IPS-18c (cell line): ENCODE measurements around the gene DYNC1I1.

Experiments used
- H3K4me3 ChIP-seq: 2 replicates; pipeline ENCODE4 v1.7.0; 2013; ENCODE audit warnings: low read depth, mild to moderate bottlenecking, low read length, moderate library complexity; ENCODE audit not compliant: insufficient read depth
- H3K9me3 ChIP-seq: one replicate; pipeline ENCODE4 v1.6.1; 2013; ENCODE audit warnings: mild to moderate bottlenecking, low read length, moderate library complexity; ENCODE audit not compliant: control insufficient read depth, insufficient read depth

DYNC1I1 gene

GRCh38 chr7:95822717-95823116 lies 50.4 kb downstream of the DYNC1I1 start:
- no peaks in the 10 kb centered on the region for H3K9me3 ChIP-seq
- no peak overlapping the region for H3K4me3 ChIP-seq

GRCh38 chr7:95824616-95825015 lies 52.3 kb downstream of the DYNC1I1 start:
- no peak overlapping the region for H3K4me3 ChIP-seq
- no peaks in the 10 kb centered on the region for H3K9me3 ChIP-seq

- Histone ChIP-seq H3K4me3 (no peak overlapping the region; the same call in 1 of the 2 replicates), H3K9me3 (no peaks in the 10 kb centered on the region)
Measured at GRCh38 chr7:95828824-95829790, 56.8 kb downstream of the DYNC1I1 start.

GRCh38 chr7:95840953-95841950 lies 68.9 kb downstream of the DYNC1I1 start:
- H3K9me3 ChIP-seq, result no peaks in the 10 kb centered on the region

GRCh38 chr7:95843286-95843685 lies 70.9 kb downstream of the DYNC1I1 start:
- Histone ChIP-seq H3K4me3 (no peak overlapping the region), H3K9me3 (no peaks in the 10 kb centered on the region)

More at GRCh38 chr7:95840953-95841950, 68.9 kb downstream of the DYNC1I1 start:
- no peak overlapping the region for H3K4me3 ChIP-seq

GRCh38 chr7:95845007-95845406 lies 72.7 kb downstream of the DYNC1I1 start:
- Histone ChIP-seq H3K4me3 (no peak overlapping the region), H3K9me3 (no peaks in the 10 kb centered on the region)

GRCh38 chr7:95847061-95847460 lies 74.7 kb downstream of the DYNC1I1 start:
- no peaks in the 10 kb centered on the region for H3K9me3 ChIP-seq
- H3K4me3 ChIP-seq, result no peak overlapping the region

- Histone ChIP-seq H3K4me3 (no peak overlapping the region), H3K9me3 (no peaks in the 10 kb centered on the region)
Measured at GRCh38 chr7:95859429-95859828, 87.1 kb downstream of the DYNC1I1 start.

GRCh38 chr7:95861041-95861440 lies 88.7 kb downstream of the DYNC1I1 start:
- Histone ChIP-seq H3K9me3 (no peaks in the 10 kb centered on the region), H3K4me3 (no peak overlapping the region)

GRCh38 chr7:95863623-95864022 lies 91.3 kb downstream of the DYNC1I1 start:
- H3K9me3 ChIP-seq, result no peaks in the 10 kb centered on the region
- H3K4me3 ChIP-seq, result no peak overlapping the region

- Histone ChIP-seq H3K4me3 (no peak overlapping the region), H3K9me3 (no peaks in the 10 kb centered on the region)
Measured at GRCh38 chr7:95865716-95866371, 93.5 kb downstream of the DYNC1I1 start.

- Histone ChIP-seq H3K4me3 (no peak overlapping the region), H3K9me3 (no peaks in the 10 kb centered on the region)
Measured at GRCh38 chr7:95867309-95867708, 95.0 kb downstream of the DYNC1I1 start.

- Histone ChIP-seq H3K9me3 (no peaks in the 10 kb centered on the region), H3K4me3 (no peak overlapping the region)
Measured at GRCh38 chr7:95871075-95871848, 98.9 kb downstream of the DYNC1I1 start.

GRCh38 chr7:95871896-95872295 lies 99.5 kb downstream of the DYNC1I1 start:
- Histone ChIP-seq H3K9me3 (no peaks in the 10 kb centered on the region), H3K4me3 (no peak overlapping the region)

- Histone ChIP-seq H3K9me3 (no peaks in the 10 kb centered on the region), H3K4me3 (no peak overlapping the region)
Measured at GRCh38 chr7:95874129-95874528, 101.8 kb downstream of the DYNC1I1 start.

GRCh38 chr7:95874541-95875265 lies 102.3 kb downstream of the DYNC1I1 start:
- Histone ChIP-seq H3K4me3 (no peak overlapping the region), H3K9me3 (no peaks in the 10 kb centered on the region)
